HG03565 (cell line): ENCODE results near the gene GSC2.

ENCODE experiments used
- ATAC-seq: cut with Tn5 transposase; IDR thresholded peaks from one replicate; pipeline ENCODE4 v1.9.1; 2021; ENCODE audit warnings: mild to moderate bottlenecking, moderate library complexity; ENCODE audit not compliant: unreplicated experiment

The GSC2 gene

DNA sequence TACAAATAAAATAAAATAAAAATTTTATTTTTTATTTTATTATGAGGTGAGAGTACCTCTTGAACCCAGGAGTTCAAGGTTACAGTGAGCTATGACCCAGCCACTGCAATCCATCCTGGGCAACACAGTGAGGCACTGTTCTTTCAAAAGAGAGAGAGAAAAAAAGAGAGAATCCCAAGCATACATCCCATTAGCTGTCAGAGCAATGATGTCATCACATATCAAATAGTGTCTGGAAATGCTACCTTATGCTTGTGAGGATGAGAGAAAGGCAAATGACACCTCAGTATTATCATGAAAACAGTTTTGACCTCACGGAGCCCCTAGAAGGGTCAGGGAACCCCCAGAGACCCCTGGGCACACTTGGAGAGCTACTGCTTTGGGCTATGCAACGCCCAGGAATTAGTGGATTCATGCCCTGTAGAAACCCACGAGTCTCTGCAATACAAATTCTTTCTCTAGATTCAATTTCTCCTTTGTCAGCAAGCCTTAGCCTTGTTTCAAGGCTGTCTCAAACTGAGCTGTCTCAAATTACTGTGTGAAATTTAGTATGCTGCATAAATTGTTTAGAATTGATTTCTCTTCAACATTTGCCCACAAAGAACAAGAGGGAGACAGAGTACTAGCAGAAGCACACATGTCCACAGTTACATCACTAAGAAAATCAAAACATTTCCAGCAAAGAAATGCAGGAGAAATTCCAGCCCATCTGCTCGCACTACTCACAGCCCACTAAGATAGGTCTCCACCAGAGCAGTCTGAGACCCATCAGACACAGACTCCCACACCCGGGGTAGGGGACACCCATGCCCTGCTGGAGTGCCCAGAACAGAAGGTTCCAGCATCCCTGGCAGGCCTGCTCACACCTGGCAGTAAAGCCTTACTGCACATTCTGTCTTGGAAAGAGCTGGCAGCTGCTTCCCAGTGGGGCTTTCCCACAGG lies 45.9 kb downstream of the GSC2 start:
- no peak for ATAC-seq

DNA sequence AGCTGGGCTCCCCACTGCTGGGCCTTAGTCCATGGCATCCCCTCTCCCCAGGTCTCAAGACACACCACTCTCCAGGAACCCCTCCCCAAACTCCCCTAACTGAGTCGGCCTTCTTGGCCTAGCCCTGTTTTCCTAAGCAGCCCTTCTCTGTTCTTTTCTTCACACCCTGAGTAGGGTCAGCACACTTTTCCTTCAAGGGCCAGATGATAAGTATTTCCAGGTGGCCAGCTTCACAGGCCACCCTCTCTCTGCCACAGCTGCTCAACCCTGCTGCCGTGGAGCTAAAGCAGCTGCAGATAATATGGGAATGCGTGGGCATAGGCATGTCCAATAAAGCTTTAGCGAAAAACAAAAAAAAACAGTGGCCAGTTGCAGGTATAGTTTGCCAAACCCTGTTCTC lies 51.9 kb downstream of the GSC2 start:
- ATAC-seq: no peak

GRCh38 chr22:19097518-19097917 lies 52.6 kb downstream of the GSC2 start:
- no peak for ATAC-seq
